Measurements from ENCODE around the gene CMTR1.

The CMTR1 gene

DNA sequence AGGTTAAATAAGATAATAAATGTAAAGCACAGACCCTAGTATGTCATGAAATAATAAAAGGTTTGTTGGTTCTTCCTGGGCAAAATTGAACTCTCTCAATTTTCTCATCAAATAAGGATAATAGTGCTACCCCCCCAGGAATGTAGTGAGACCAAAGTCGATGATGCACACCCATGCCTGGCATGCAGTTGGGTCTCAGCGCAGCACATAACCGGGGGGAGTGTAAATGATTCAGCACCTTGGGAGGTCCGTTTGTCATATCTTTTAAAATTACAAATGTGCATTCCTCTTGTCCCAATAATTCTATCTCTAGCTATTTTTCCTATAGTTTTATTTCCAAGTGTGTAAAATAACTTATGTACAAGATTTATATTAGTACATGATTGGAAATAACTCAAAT lies 98.0 kb downstream of the CMTR1 start:
- ChIA-PET CTCF (interaction anchor here (1.0 kb wide), 1 partner anchor 34 kb away, joined by 3 read pairs; no protein-coding TSS in a partner anchor), POLR2A (no interaction called here)
- no peak for DNase-seq (ENCODE audit: extremely low spot score)
- TF ChIP-seq LEF1 (IDR thresholded peaks at IDR 0.05; ENCODE audit: borderline replicate concordance) (no peak), SUZ12 (IDR thresholded peaks at IDR 0.05) (no peak), FOXM1 (IDR thresholded peaks at IDR 0.05; ENCODE audit: borderline replicate concordance) (no peak), L3MBTL2 (conservative IDR thresholded peaks at IDR 0.05) (no peak), PKNOX1 (IDR thresholded peaks at IDR 0.05) (no peak), SP1 (IDR thresholded peaks at IDR 0.05) (no peak)

All from HEK293T (cell line).